ENCODE measurements around the gene WFDC12. TPM values are rescaled to one million over a fixed set of nuclear protein-coding genes. Genes with fewer than 3 reads are reported as not detected.

The WFDC12 gene
- polyA plus RNA-seq, 1 donor (not counting 4 experiments of a cell fraction or from before 2014, with no cell fraction given), result 1.8 TPM

DNA sequence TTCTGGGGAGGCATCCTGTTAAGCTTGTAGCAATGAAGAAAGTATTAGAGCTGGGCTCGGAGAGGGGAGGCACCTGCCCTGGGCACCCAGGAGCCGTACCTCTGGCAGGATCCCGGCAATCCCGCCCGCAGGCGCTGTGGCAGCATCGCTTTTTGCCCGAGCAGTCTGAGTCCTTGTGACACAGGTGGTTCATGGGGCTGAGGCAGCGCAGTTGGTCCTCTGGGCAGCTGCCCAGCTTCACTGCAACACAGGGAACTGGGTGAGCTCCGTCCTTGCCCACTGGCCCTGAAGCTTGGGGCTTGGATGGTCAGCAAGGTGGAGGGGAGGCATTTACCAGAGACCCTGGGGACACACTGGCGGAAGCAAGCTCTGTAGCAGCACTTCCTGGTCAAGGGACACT, 14.0 kb downstream of the WFDC12 start:
- Histone ChIP-seq H3K36me3 (ENCODE audit: control insufficient read depth in 2 of 2, extremely low read depth in 1 of 2, insufficient read depth in 2 of 2, low read length in 2 of 2) (no peaks in the 10 kb centered on the region), H3K9ac (ENCODE audit: control insufficient read depth, extremely low read depth, insufficient read depth, low read length) (no peak overlapping the region), H3K4me1 (ENCODE audit: control insufficient read depth, extremely low read depth, insufficient read depth, low read length) (peaks cover 22% of the 10 kb centered on the region), H3K27ac (ENCODE audit: control insufficient read depth, insufficient read depth, low read length) (no peak overlapping the region), H4K20me1 (ENCODE audit: control insufficient read depth, extremely low read depth, insufficient read depth, low read length) (no peaks in the 10 kb centered on the region), H3K9me1 (ENCODE audit: control insufficient read depth, extremely low read depth, insufficient read depth, low read length) (no peaks in the 10 kb centered on the region), H3K27me3 (ENCODE audit: control insufficient read depth, extremely low read depth, insufficient read depth, low read length) (no peaks in the 10 kb centered on the region), H3K79me2 (ENCODE audit: control insufficient read depth, insufficient read depth, low read length) (no peaks in the 10 kb centered on the region), H3K9me3 (ENCODE audit: control insufficient read depth, low read depth, low read length) (no peaks in the 10 kb centered on the region), H3K4me3 (ENCODE audit: control insufficient read depth in 2 of 3, extremely low read depth in 1 of 3, insufficient read depth in 2 of 3, low read depth in 1 of 3, low read length in 3 of 3) (no peak overlapping the region), H2AFZ (ENCODE audit: control insufficient read depth, low read length) (no peak overlapping the region), H3K4me2 (ENCODE audit: control insufficient read depth, extremely low read depth, insufficient read depth, low read depth, low read length) (no peak overlapping the region)
- TF ChIP-seq CTCF (optimal IDR thresholded peaks at IDR 0.05 in 1 of 3, IDR thresholded peaks at IDR 0.05 in 1 of 3, conservative IDR thresholded peaks at IDR 0.05 in 1 of 3; ENCODE audit: extremely low read depth in 1 of 3, insufficient read depth in 2 of 3, low read length in 3 of 3) (no peak), EZH2 (IDR thresholded peaks at IDR 0.05; ENCODE audit: low read length) (no peak)
- no peak for DNase-seq (ENCODE audit: low read depth, low spot score)
- FAIRE-seq, result no peak
- dilution Hi-C loops (cut with MboI; ENCODE audit: extremely low pct_ligation_motif_present, low sequenced_read_pairs), result no loop called here

DNA sequence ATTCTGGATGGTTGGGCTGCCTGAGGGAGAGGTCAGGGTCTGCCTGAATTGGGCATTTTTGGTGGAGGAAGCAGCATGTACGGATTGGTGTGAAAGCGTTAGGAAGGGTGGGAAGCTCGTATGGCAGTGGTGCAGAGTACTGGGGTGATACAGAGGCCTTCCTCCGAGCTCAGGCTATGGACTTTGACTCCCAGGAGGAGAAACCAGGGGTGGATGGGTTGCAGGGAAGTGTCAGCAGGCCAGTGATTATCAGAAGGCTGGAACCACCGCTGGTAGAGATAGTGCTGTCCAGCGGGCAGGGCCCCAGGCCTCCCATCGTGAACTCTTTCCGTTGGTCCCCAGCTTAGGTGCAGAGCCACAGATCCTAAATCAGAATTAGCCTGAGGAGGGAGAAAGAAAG, 14.6 kb downstream of the WFDC12 start:
- TF ChIP-seq EZH2 (IDR thresholded peaks at IDR 0.05; ENCODE audit: low read length), result no peak
- TF ChIP-seq CTCF (optimal IDR thresholded peaks at IDR 0.05 in 1 of 3, IDR thresholded peaks at IDR 0.05 in 1 of 3, conservative IDR thresholded peaks at IDR 0.05 in 1 of 3; ENCODE audit: extremely low read depth in 1 of 3, insufficient read depth in 2 of 3, low read length in 3 of 3), result no peak
- no peak for FAIRE-seq

More for the DNA sequence above, 14.6 kb downstream of the WFDC12 start:
- dilution Hi-C loops (cut with MboI; ENCODE audit: extremely low pct_ligation_motif_present, low sequenced_read_pairs), result no loop called here
- H3K4me1 ChIP-seq (ENCODE audit: control insufficient read depth, extremely low read depth, insufficient read depth, low read length), result peaks cover 22% of the 10 kb centered on the region
- no peak for DNase-seq (ENCODE audit: low read depth, low spot score)
- no peaks in the 10 kb centered on the region for H3K9me1 ChIP-seq (ENCODE audit: control insufficient read depth, extremely low read depth, insufficient read depth, low read length)
- no peaks in the 10 kb centered on the region for H3K27me3 ChIP-seq (ENCODE audit: control insufficient read depth, extremely low read depth, insufficient read depth, low read length)
- H3K9ac ChIP-seq (ENCODE audit: control insufficient read depth, extremely low read depth, insufficient read depth, low read length), result no peak overlapping the region
- no peak overlapping the region for H3K27ac ChIP-seq (ENCODE audit: control insufficient read depth, insufficient read depth, low read length)
- H3K79me2 ChIP-seq (ENCODE audit: control insufficient read depth, insufficient read depth, low read length), result no peaks in the 10 kb centered on the region
- no peak overlapping the region for H3K4me3 ChIP-seq (ENCODE audit: control insufficient read depth in 2 of 3, extremely low read depth in 1 of 3, insufficient read depth in 2 of 3, low read depth in 1 of 3, low read length in 3 of 3)
- no peaks in the 10 kb centered on the region for H4K20me1 ChIP-seq (ENCODE audit: control insufficient read depth, extremely low read depth, insufficient read depth, low read length)
- H3K4me2 ChIP-seq (ENCODE audit: control insufficient read depth, extremely low read depth, insufficient read depth, low read depth, low read length), result no peak overlapping the region
- no peaks in the 10 kb centered on the region for H3K9me3 ChIP-seq (ENCODE audit: control insufficient read depth, low read depth, low read length)
- no peak overlapping the region for H2AFZ ChIP-seq (ENCODE audit: control insufficient read depth, low read length)
- H3K36me3 ChIP-seq (ENCODE audit: control insufficient read depth in 2 of 2, extremely low read depth in 1 of 2, insufficient read depth in 2 of 2, low read length in 2 of 2), result no peaks in the 10 kb centered on the region

All from keratinocyte (primary cell).